AG10803 (cell line): ENCODE data around the gene DFFB.

Source experiments
- DNase-seq: peaks from one replicate; pipeline ENCODE4 v3.0.0; 2010; ENCODE audit warnings: low read depth
- H3K4me3 ChIP-seq: 2 replicates; pipeline ENCODE4 v1.5.1; 2011; ENCODE audit warnings: mild to moderate bottlenecking, low read length, control low read depth
- CTCF ChIP-seq: conservative IDR thresholded peaks from 2 replicates; pipeline ENCODE4 v1.5.1; 2011; ENCODE audit warnings: mild to moderate bottlenecking, low read length, control low read depth, inconsistent platforms

DFFB gene

GRCh38 chr1:3869751-3870301 lies 12.6 kb downstream of the DFFB start:
- no peak for TF ChIP-seq CTCF
- DNase-seq: no peak
- no peak overlapping the region for H3K4me3 ChIP-seq

- TF ChIP-seq CTCF: no peak
- no peak overlapping the region for H3K4me3 ChIP-seq
- DNase-seq: no peak
These were observed 14.2 kb downstream of the DFFB start for GRCh38 chr1:3871451-3871805.

GRCh38 chr1:3872546-3872945 lies 15.3 kb downstream of the DFFB start:
- no peak overlapping the region for H3K4me3 ChIP-seq
- no peak for TF ChIP-seq CTCF
- no peak for DNase-seq

GRCh38 chr1:3874736-3875135 lies 17.5 kb downstream of the DFFB start:
- H3K4me3 ChIP-seq: no peak overlapping the region
- DNase-seq: no peak
- TF ChIP-seq CTCF: no peak

- H3K4me3 ChIP-seq: no peak overlapping the region
- no peak for TF ChIP-seq CTCF
- DNase-seq: no peak
These were observed 19.4 kb downstream of the DFFB start for GRCh38 chr1:3876716-3877115.

- DNase-seq: no peak
- no peak for TF ChIP-seq CTCF
- H3K4me3 ChIP-seq: no peak overlapping the region
These were observed 21.8 kb downstream of the DFFB start for GRCh38 chr1:3879099-3879498.

GRCh38 chr1:3879787-3880428 lies 22.6 kb downstream of the DFFB start:
- H3K4me3 ChIP-seq: no peak overlapping the region
- DNase-seq: no peak
- TF ChIP-seq CTCF: no peak
